Gastroesophageal sphincter (tissue), 4 donors: ENCODE measurements around the gene DYNC1LI1. TPM values are rescaled to one million over a fixed set of nuclear protein-coding genes. Genes with fewer than 3 reads are reported as not detected.

Experiments
- ATAC-seq: fragments of 150-250 bp; one replicate; pipeline ENCODE4 v1.9.1; 2016; ENCODE audit warnings: mild to moderate bottlenecking, moderate library complexity
- H3K27ac ChIP-seq, 4 donors: fragments of 200-600 bp; sonication (generic) in 3 of 4; 1 replicate in 3 of 4; 2 replicates in 1 of 4; pipeline ENCODE4 v1.5.1; 2016 to 2019
- H3K27me3 ChIP-seq: fragments of 200-600 bp; sonication (generic); one replicate; pipeline ENCODE4 v1.5.1; 2019
- H3K36me3 ChIP-seq, 2 donors: fragments of 200-600 bp; sonication (generic); one replicate each; pipeline ENCODE4 v1.5.1; 2019; ENCODE audit warnings: control low read depth in 1 of 2
- H3K4me1 ChIP-seq, 3 donors: fragments of 200-600 bp; sonication (generic); 1 replicate in 2 of 3; 2 replicates in 1 of 3; pipeline ENCODE4 v1.5.1; 2016 to 2019; ENCODE audit warnings: control low read depth in 2 of 3
- H3K4me3 ChIP-seq, 2 donors: fragments of 200-600 bp; sonication (generic); one replicate each; pipeline ENCODE4 v1.5.1; 2019; ENCODE audit warnings: mild to moderate bottlenecking in 1 of 2, moderate library complexity in 1 of 2
- H3K9me3 ChIP-seq, 3 donors: fragments of 200-600 bp; sonication (generic); one replicate each; pipeline ENCODE4 v1.5.1; 2017 to 2019; ENCODE audit warnings: control low read depth in 2 of 3
- EP300 ChIP-seq: sonication (generic); formaldehyde crosslinking; IDR thresholded peaks from one replicate; pipeline ENCODE4 v1.6.1; 2017; ENCODE audit warnings: antibody characterized with exemption, mild to moderate bottlenecking
- POLR2A ChIP-seq, 2 donors: fragments of 450-650 bp; IDR thresholded peaks; one replicate each; pipeline ENCODE4 v1.6.1; 2017; ENCODE audit warnings: antibody characterized with exemption in 2 of 2, mild to moderate bottlenecking in 2 of 2, moderate library complexity in 1 of 2
- POLR2AphosphoS5 ChIP-seq: sonication (generic); formaldehyde crosslinking; IDR thresholded peaks from one replicate; pipeline ENCODE4 v1.6.1; 2017; ENCODE audit warnings: antibody characterized with exemption
- WGBS, 2 donors: methylation state at CpG; one replicate each; pipeline ENCODE4 v1.1.5; 2018; ENCODE audit warnings: low coverage in 1 of 2; 5-methylcytosine and 5-hydroxymethylcytosine counted together
- total RNA-seq, 4 donors: library from RNA; depleted of rRNA; stranded (reverse); fragments of >200 nt; gene quantifications; one replicate each; pipeline ENCODE4 v1.1.0, GENCODE V29; 2016
- TF ChIP-seq, protein P1 (sequence below), 4 experiments: fragments of 200-600 bp in 2 of 4; fragments of 450-650 bp in 2 of 4; sonication (generic) in 1 of 4; IDR thresholded peaks; one replicate each; pipeline ENCODE4 v1.5.1; 2017 to 2019; ENCODE audit warnings: antibody characterized with exemption in 4 of 4, mild to moderate bottlenecking in 2 of 4, moderate library complexity in 2 of 4

The DYNC1LI1 gene
- total RNA-seq, 4 donors from 2014 or later, result 29.1 to 75.6 (median 36.3) TPM

DNA sequence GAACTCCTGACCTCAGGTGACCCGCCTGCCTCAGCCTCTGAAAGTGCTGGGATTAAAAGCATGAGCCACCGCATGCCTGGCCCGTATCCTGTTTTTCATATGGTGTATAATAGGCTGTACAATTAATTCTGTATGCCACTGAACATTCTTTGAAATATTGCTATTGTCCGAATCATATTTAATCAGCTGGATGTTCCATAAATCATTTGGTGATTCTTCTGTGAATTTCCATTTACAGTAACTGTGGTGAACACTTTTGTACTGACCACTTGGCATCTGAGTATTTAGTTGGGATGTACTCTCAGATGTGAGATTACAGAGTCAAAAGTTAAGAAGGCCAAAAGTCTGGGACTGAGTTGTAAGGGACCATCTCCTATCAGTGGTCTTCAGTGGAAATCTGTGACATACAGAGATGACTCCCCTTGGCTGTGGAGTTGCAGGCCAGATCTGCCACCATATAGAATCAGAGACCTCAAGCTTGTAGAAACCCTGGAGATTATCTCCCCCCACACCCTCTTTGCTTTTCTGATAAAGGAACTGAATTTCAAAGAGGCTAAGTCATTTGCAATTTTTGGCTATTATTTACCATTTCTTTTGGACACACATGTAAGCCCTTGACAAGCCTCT is 25.7 kb upstream of the DYNC1LI1 start:
- no peak for ATAC-seq
- no peaks in the 10 kb centered on the region for H3K9me3 ChIP-seq
- 74 to 82% methylated on average over 3 to 4 of the region's 4 CpGs for WGBS, 2 donors
- no peaks in the 10 kb centered on the region for H3K27me3 ChIP-seq
- no peaks in the 10 kb centered on the region for H3K36me3 ChIP-seq
- no peak overlapping the region for H3K4me3 ChIP-seq
- H3K4me1 ChIP-seq, result no peaks in the 10 kb centered on the region
- TF ChIP-seq POLR2A (IDR thresholded peaks at IDR 0.05), result no peak
- TF ChIP-seq POLR2AphosphoS5, result no peak
- TF ChIP-seq, protein P1, sequence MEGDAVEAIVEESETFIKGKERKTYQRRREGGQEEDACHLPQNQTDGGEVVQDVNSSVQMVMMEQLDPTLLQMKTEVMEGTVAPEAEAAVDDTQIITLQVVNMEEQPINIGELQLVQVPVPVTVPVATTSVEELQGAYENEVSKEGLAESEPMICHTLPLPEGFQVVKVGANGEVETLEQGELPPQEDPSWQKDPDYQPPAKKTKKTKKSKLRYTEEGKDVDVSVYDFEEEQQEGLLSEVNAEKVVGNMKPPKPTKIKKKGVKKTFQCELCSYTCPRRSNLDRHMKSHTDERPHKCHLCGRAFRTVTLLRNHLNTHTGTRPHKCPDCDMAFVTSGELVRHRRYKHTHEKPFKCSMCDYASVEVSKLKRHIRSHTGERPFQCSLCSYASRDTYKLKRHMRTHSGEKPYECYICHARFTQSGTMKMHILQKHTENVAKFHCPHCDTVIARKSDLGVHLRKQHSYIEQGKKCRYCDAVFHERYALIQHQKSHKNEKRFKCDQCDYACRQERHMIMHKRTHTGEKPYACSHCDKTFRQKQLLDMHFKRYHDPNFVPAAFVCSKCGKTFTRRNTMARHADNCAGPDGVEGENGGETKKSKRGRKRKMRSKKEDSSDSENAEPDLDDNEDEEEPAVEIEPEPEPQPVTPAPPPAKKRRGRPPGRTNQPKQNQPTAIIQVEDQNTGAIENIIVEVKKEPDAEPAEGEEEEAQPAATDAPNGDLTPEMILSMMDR (IDR thresholded peaks at IDR 0.05), result no peak
- TF ChIP-seq EP300, result no peak
- no peak overlapping the region for H3K27ac ChIP-seq

GRCh38 chr3:32595323-32595722 is 24.7 kb upstream of the DYNC1LI1 start:
- WGBS, 2 donors, result 100% methylated on average over 2 of the region's 2 CpGs; no CpG with 5 or more reads in 1 of the 2 donors
- no peak overlapping the region for H3K27ac ChIP-seq
- no peaks in the 10 kb centered on the region for H3K4me1 ChIP-seq
- TF ChIP-seq POLR2A (IDR thresholded peaks at IDR 0.05) (no peak), EP300 (no peak), POLR2AphosphoS5 (no peak)
- TF ChIP-seq, protein P1 (IDR thresholded peaks at IDR 0.05), result no peak
- ATAC-seq, result no peak
- no peaks in the 10 kb centered on the region for H3K9me3 ChIP-seq
- no peaks in the 10 kb centered on the region for H3K27me3 ChIP-seq
- H3K36me3 ChIP-seq, result no peaks in the 10 kb centered on the region
- H3K4me3 ChIP-seq, result no peak overlapping the region

- WGBS, 2 donors, result 38 to 42% methylated on average over 4 of the region's 4 CpGs
- ATAC-seq, result peak; percentile 67
- TF ChIP-seq POLR2AphosphoS5 (no peak), EP300 (no peak), POLR2A (IDR thresholded peaks at IDR 0.05) (no peak)
- TF ChIP-seq, protein P1 (IDR thresholded peaks at IDR 0.05), result no peak
- no peaks in the 10 kb centered on the region for H3K9me3 ChIP-seq
- no peak overlapping the region for H3K27ac ChIP-seq
- no peaks in the 10 kb centered on the region for H3K36me3 ChIP-seq
- no peaks in the 10 kb centered on the region for H3K4me1 ChIP-seq
- no peak overlapping the region for H3K4me3 ChIP-seq
- H3K27me3 ChIP-seq, result no peaks in the 10 kb centered on the region
These were observed 23.4 kb upstream of the DYNC1LI1 start for GRCh38 chr3:32593903-32594525.

DNA sequence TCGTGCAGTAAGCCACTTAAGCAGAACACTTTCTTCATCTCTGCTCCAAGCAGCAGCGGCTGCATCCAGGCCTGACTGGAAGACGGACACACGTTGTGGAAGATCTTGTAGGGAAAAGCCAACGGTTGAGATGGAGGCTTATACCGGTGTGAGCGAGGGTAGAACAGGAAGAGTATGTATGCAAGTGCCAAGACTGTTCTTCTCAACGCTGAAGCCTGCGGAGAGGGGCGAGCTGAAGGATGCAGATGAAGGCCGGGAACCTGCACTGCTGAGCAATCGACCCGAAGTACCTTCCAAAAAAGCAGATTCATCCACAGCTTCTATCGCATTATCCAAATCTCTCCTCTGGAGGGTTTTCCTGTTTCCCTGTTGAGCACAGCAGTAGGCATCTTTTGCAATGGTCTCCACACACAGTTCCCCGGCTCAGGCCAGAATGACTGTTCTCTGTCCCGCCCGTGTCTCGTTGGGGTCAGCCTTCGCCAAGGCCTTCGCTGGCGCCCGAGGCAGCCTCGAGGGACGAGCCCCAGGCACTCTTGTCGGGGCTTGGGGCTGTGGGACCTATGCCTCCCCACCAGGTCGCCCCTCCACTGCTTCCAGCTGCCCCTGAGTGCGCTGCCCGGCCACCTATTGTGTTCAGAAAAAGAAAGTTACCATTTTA is 22.2 kb upstream of the DYNC1LI1 start:
- Histone ChIP-seq H3K4me3 (no peak overlapping the region), H3K27ac (no peak overlapping the region), H3K36me3 (no peaks in the 10 kb centered on the region), H3K4me1 (no peaks in the 10 kb centered on the region), H3K27me3 (no peaks in the 10 kb centered on the region), H3K9me3 (no peaks in the 10 kb centered on the region)
- no peak for TF ChIP-seq POLR2AphosphoS5
- no peak for TF ChIP-seq EP300
- TF ChIP-seq, protein P1 (IDR thresholded peaks at IDR 0.05), result no peak
- TF ChIP-seq POLR2A (IDR thresholded peaks at IDR 0.05), result no peak
- WGBS, 2 donors, result 75 to 82% methylated on average over 13 to 21 of the region's 28 CpGs
- no peak for ATAC-seq
